ENCODE measurements around the gene DGAT2L6.

DNA sequence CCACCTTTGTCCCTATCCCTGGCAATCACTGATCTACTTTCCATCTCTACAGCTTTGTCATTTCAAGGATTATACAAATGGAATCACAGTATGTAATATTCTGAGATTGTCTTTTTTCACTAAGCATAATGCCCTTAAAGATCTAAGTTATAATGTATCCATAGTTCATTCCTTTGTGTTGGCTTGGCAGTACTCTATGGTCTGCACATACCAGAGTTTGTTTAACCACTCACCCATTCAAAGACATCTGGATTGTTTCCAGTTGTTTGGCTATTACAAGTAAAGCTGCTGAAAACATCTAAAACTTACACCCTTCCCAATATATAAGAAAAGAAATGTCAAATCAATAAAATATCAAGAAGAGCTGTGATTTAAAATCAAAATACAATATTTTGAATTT lies 31.2 kb downstream of the DGAT2L6 start:
- TF ChIP-seq TAF1 (IDR thresholded peaks at IDR 0.05; ENCODE audit: borderline replicate concordance, low read depth, low read length) (no peak), POLR2AphosphoS5 (IDR thresholded peaks at IDR 0.05; ENCODE audit: low read depth, low read length) (no peak), EZH2phosphoT487 (IDR thresholded peaks at IDR 0.05; ENCODE audit: borderline replicate concordance, low read depth) (no peak), GATA2 (CRISPR knock-in tag; IDR thresholded peaks at IDR 0.05) (no peak), RXRA (IDR thresholded peaks at IDR 0.05; ENCODE audit: borderline replicate concordance, low read depth) (no peak)
- TF ChIP-seq, protein P1, sequence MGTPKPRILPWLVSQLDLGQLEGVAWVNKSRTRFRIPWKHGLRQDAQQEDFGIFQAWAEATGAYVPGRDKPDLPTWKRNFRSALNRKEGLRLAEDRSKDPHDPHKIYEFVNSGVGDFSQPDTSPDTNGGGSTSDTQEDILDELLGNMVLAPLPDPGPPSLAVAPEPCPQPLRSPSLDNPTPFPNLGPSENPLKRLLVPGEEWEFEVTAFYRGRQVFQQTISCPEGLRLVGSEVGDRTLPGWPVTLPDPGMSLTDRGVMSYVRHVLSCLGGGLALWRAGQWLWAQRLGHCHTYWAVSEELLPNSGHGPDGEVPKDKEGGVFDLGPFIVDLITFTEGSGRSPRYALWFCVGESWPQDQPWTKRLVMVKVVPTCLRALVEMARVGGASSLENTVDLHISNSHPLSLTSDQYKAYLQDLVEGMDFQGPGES (IDR thresholded peaks at IDR 0.05; ENCODE audit: low read depth, low read length): no peak
- TF ChIP-seq, protein P2, sequence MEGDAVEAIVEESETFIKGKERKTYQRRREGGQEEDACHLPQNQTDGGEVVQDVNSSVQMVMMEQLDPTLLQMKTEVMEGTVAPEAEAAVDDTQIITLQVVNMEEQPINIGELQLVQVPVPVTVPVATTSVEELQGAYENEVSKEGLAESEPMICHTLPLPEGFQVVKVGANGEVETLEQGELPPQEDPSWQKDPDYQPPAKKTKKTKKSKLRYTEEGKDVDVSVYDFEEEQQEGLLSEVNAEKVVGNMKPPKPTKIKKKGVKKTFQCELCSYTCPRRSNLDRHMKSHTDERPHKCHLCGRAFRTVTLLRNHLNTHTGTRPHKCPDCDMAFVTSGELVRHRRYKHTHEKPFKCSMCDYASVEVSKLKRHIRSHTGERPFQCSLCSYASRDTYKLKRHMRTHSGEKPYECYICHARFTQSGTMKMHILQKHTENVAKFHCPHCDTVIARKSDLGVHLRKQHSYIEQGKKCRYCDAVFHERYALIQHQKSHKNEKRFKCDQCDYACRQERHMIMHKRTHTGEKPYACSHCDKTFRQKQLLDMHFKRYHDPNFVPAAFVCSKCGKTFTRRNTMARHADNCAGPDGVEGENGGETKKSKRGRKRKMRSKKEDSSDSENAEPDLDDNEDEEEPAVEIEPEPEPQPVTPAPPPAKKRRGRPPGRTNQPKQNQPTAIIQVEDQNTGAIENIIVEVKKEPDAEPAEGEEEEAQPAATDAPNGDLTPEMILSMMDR (IDR thresholded peaks at IDR 0.05): no peak
- TF ChIP-seq, protein P3, sequence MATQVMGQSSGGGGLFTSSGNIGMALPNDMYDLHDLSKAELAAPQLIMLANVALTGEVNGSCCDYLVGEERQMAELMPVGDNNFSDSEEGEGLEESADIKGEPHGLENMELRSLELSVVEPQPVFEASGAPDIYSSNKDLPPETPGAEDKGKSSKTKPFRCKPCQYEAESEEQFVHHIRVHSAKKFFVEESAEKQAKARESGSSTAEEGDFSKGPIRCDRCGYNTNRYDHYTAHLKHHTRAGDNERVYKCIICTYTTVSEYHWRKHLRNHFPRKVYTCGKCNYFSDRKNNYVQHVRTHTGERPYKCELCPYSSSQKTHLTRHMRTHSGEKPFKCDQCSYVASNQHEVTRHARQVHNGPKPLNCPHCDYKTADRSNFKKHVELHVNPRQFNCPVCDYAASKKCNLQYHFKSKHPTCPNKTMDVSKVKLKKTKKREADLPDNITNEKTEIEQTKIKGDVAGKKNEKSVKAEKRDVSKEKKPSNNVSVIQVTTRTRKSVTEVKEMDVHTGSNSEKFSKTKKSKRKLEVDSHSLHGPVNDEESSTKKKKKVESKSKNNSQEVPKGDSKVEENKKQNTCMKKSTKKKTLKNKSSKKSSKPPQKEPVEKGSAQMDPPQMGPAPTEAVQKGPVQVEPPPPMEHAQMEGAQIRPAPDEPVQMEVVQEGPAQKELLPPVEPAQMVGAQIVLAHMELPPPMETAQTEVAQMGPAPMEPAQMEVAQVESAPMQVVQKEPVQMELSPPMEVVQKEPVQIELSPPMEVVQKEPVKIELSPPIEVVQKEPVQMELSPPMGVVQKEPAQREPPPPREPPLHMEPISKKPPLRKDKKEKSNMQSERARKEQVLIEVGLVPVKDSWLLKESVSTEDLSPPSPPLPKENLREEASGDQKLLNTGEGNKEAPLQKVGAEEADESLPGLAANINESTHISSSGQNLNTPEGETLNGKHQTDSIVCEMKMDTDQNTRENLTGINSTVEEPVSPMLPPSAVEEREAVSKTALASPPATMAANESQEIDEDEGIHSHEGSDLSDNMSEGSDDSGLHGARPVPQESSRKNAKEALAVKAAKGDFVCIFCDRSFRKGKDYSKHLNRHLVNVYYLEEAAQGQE (IDR thresholded peaks at IDR 0.05; ENCODE audit: low read depth, low read length): no peak
